ENCODE results near the gene TTC33.

DNA sequence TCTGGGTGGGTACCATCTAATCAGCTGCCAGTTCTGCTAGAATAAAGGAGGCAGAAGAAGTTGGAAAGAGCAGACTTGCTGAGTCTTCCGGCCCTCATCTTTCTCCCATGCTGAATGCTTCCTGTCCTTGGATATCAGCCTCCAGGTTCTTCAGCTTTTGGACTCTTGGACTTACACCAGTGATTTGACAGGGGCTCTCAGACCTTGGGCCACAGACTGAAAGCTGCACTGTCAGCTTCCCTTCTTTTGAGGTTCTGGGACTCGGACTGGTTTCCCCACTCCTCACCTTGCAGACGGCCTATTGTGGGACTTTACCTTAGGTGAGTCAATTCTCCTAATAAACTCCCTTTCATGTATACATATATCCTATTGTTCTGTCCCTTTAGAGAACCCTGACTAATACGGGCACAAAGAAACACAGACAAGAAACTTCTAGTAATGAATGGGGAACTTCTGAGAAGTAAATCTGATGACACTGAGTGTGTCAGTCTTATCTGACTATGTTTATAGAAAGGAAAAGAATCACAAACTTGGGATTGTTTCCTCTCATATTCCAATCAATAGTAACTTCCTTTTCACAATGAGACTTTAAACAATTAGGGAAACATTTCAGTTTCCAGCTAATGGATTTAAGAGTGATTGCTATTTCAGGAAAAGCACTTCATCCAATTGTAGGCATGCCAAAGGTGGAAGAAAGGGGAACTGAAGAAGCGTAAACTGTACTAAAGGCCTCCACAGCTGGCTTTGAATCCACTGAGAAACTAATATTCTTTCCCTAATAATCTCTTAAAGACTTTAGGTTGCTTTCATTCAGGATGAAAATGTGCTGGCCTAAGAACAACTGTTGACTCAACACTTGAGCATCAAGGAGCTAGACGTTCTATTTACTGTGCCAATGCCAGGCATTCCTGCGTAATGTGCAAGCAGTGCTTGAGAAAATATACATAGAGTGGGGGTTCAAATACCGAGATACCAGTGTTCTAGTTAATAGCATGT lies 204.0 kb downstream of the TTC33 start:
- TF ChIP-seq CTCF (conservative IDR thresholded peaks at IDR 0.05; ENCODE audit: low read length), result no peak
- no peak for TF ChIP-seq EZH2phosphoT487 (IDR thresholded peaks at IDR 0.05; ENCODE audit: borderline replicate concordance)
